Hepatocyte (in vitro differentiated cells): ENCODE measurements around the gene STK24. TPM values are rescaled to one million over a fixed set of nuclear protein-coding genes. Genes with fewer than 3 reads are reported as not detected.

ENCODE experiments used
- DNase-seq: peaks from one replicate; pipeline ENCODE4 v3.0.0-alpha.2; 2016; ENCODE audit warnings: low spot score
- H2AFZ ChIP-seq: fragments of 200-600 bp; sonication (generic); 2 replicates; pipeline ENCODE4 v1.6.0; 2016; ENCODE audit warnings: antibody characterized with exemption, mild to moderate bottlenecking
- H3K27ac ChIP-seq: fragments of 200-600 bp; sonication (generic); 2 replicates; pipeline ENCODE4 v1.5.1; 2016; ENCODE audit warnings: mild to moderate bottlenecking
- H3K27me3 ChIP-seq: fragments of 200-600 bp; sonication (generic); 2 replicates; pipeline ENCODE4 v1.6.1; 2016
- H3K36me3 ChIP-seq: fragments of 200-600 bp; sonication (generic); replicated peaks from 2 replicates; pipeline ENCODE4 v1.5.1; 2016; ENCODE audit warnings: low read depth; ENCODE audit not compliant: insufficient read depth
- H3K4me1 ChIP-seq: fragments of 200-600 bp; sonication (generic); 2 replicates; pipeline ENCODE4 v1.5.1; 2016; ENCODE audit warnings: mild to moderate bottlenecking, moderate library complexity; ENCODE audit not compliant: insufficient read depth
- H3K4me2 ChIP-seq: fragments of 200-600 bp; sonication (generic); 2 replicates; pipeline ENCODE4 v1.6.0; 2016
- H3K4me3 ChIP-seq: fragments of 200-600 bp; sonication (generic); 2 replicates; pipeline ENCODE4 v1.5.1; 2016; ENCODE audit warnings: mild to moderate bottlenecking
- H3K79me2 ChIP-seq: fragments of 200-600 bp; sonication (generic); 2 replicates; pipeline ENCODE4 v1.6.0; 2017; ENCODE audit warnings: mild to moderate bottlenecking
- H3K9me2 ChIP-seq: fragments of 200-600 bp; sonication (generic); replicated peaks from 2 replicates; pipeline ENCODE4 v1.6.0; 2017; ENCODE audit warnings: mild to moderate bottlenecking; ENCODE audit not compliant: insufficient read depth
- H3K9me3 ChIP-seq: fragments of 200-600 bp; sonication (generic); 2 replicates; pipeline ENCODE4 v1.5.1; 2016; ENCODE audit warnings: low read depth, mild to moderate bottlenecking
- H4K20me1 ChIP-seq: fragments of 200-600 bp; sonication (generic); 2 replicates; pipeline ENCODE4 v1.6.0; 2016; ENCODE audit warnings: mild to moderate bottlenecking; ENCODE audit not compliant: insufficient read depth, poor library complexity, severe bottlenecking
- EZH2 ChIP-seq: fragments of 200-600 bp; sonication (generic); IDR thresholded peaks from 2 replicates; pipeline ENCODE4 v1.6.1; 2016; ENCODE audit warnings: antibody characterized with exemption, mild to moderate bottlenecking, borderline replicate concordance
- EZH2phosphoT487 ChIP-seq: fragments of 200-600 bp; sonication (generic); IDR thresholded peaks from one replicate; pipeline ENCODE4 v1.6.1; 2018; ENCODE audit warnings: antibody characterized with exemption, mild to moderate bottlenecking, low read depth, moderate library complexity; ENCODE audit not compliant: unreplicated experiment, severe bottlenecking
- WGBS: methylation state at CpG from one replicate; pipeline ENCODE4 v1.1.6; 2016; ENCODE audit warnings: low lambda C conversion rate; ENCODE audit errors: missing lambda C conversion rate; 5-methylcytosine and 5-hydroxymethylcytosine counted together
- polyA plus RNA-seq: library from polyadenylated mRNA; unstranded; fragments of >200 nt; fragmentation: Nextera tagmentation; extraction: Ambion mirVana; gene quantifications from 2 replicates; pipeline ENCODE4 v1.2.1, GENCODE V29; 2016
- total RNA-seq: library from RNA; depleted of rRNA; stranded (reverse); fragments of >200 nt; gene quantifications from 2 replicates; pipeline ENCODE4 v1.2.3, GENCODE V29; 2014
- TF ChIP-seq, protein P1 (sequence below): fragments of 200-600 bp; sonication (generic); IDR thresholded peaks from 2 replicates; pipeline ENCODE4 v1.5.1; 2016; ENCODE audit warnings: antibody characterized with exemption, mild to moderate bottlenecking; ENCODE audit not compliant: poor library complexity

STK24 gene
- total and polyA plus RNA-seq, 2 experiments from 2014 or later: 71.2 to 74.4 TPM

GRCh38 chr13:98521461-98522247 lies 55.3 kb downstream of the STK24 start:
- H3K79me2 ChIP-seq: peaks cover 98% of the 10 kb centered on the region
- H3K27ac ChIP-seq: no peak overlapping the region
- no peaks in the 10 kb centered on the region for H3K9me2 ChIP-seq
- H3K4me2 ChIP-seq: no peak overlapping the region
- TF ChIP-seq EZH2phosphoT487 (no peak), EZH2 (no peak)
- TF ChIP-seq, protein P1, sequence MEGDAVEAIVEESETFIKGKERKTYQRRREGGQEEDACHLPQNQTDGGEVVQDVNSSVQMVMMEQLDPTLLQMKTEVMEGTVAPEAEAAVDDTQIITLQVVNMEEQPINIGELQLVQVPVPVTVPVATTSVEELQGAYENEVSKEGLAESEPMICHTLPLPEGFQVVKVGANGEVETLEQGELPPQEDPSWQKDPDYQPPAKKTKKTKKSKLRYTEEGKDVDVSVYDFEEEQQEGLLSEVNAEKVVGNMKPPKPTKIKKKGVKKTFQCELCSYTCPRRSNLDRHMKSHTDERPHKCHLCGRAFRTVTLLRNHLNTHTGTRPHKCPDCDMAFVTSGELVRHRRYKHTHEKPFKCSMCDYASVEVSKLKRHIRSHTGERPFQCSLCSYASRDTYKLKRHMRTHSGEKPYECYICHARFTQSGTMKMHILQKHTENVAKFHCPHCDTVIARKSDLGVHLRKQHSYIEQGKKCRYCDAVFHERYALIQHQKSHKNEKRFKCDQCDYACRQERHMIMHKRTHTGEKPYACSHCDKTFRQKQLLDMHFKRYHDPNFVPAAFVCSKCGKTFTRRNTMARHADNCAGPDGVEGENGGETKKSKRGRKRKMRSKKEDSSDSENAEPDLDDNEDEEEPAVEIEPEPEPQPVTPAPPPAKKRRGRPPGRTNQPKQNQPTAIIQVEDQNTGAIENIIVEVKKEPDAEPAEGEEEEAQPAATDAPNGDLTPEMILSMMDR: no peak
- no peaks in the 10 kb centered on the region for H3K9me3 ChIP-seq
- DNase-seq: no peak
- H2AFZ ChIP-seq: no peak overlapping the region
- peaks cover 79% of the 10 kb centered on the region for H4K20me1 ChIP-seq
- H3K4me3 ChIP-seq: no peak overlapping the region
- WGBS: 91% methylated on average over 20 of the region's 20 CpGs
- H3K36me3 ChIP-seq: no peaks in the 10 kb centered on the region
- H3K4me1 ChIP-seq: peaks cover 5% of the 10 kb centered on the region
- H3K27me3 ChIP-seq: no peaks in the 10 kb centered on the region

DNA sequence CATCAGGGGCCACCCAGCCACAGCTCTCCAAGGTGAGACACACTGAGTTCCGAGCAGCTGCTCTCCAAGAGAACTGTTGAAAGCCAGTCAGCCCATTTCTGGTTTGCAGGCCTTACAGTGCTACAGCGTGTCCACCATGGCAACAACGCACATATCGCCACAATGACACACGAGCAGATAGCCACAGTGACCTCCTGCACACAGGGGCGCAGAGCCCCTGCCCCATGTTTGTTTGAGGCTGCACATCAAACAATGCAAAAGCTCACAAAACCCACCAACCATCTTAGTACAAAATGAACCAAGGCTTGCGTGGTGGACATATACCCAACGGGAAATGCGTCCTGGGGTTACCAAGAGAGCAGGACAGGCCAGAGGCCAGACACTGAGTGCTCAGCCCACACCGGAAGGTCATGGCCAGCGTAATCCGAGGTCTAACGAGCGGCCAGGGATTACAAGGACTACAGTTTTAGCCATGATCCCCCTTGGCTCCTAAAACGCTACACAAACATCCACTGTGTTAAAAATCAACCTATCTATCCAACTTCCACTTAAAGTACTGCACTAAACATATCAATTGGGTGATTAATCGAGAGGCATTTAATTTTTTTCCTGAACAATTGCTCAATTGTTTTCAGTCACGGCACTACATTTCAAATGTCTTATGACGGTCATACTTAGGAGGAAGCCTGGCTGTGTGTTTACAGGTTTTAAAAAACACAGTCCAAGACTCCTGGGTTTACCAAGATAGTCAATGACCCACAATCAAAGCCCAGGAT lies 56.0 kb downstream of the STK24 start:
- TF ChIP-seq, protein P1: no peak
- no peak for TF ChIP-seq EZH2
- TF ChIP-seq EZH2phosphoT487: no peak
- H3K9me3 ChIP-seq: no peaks in the 10 kb centered on the region
- H3K36me3 ChIP-seq: no peaks in the 10 kb centered on the region
- peaks cover 71% of the 10 kb centered on the region for H4K20me1 ChIP-seq
- peaks cover 5% of the 10 kb centered on the region for H3K4me1 ChIP-seq
- DNase-seq: no peak
- H2AFZ ChIP-seq: no peak overlapping the region
- no peak overlapping the region for H3K27ac ChIP-seq
- WGBS: 93% methylated on average over 18 of the region's 18 CpGs
- H3K4me2 ChIP-seq: no peak overlapping the region
- no peak overlapping the region for H3K4me3 ChIP-seq
- no peaks in the 10 kb centered on the region for H3K9me2 ChIP-seq
- no peaks in the 10 kb centered on the region for H3K27me3 ChIP-seq
- H3K79me2 ChIP-seq: peaks cover 98% of the 10 kb centered on the region

DNA sequence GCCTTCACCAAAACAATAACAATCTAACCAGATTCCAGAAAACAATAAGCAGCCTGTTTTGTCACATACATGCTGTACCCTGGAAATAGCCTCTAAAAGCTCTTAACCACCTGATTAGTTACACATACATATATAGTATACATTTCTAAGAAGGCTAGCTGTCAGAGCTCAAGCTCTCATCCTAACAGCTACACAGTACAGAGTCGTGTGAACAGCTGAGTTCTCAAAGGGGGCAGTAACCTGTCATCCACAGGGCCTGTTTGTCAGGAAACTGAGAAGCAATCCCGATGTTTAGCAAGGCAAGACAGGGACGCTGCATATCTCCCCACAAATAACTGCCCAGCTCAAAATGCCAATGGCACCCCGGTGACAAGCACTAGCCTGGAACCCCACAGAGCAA lies 56.9 kb downstream of the STK24 start:
- Histone ChIP-seq H3K27me3 (no peaks in the 10 kb centered on the region), H3K4me2 (no peak overlapping the region), H3K4me3 (no peak overlapping the region), H4K20me1 (peaks cover 62% of the 10 kb centered on the region), H3K27ac (no peak overlapping the region), H3K9me2 (no peaks in the 10 kb centered on the region), H3K79me2 (peaks cover 98% of the 10 kb centered on the region), H3K4me1 (peaks cover 5% of the 10 kb centered on the region), H2AFZ (no peak overlapping the region), H3K9me3 (no peaks in the 10 kb centered on the region), H3K36me3 (no peaks in the 10 kb centered on the region)
- 66% methylated on average over 4 of the region's 4 CpGs for WGBS
- no peak for TF ChIP-seq EZH2
- no peak for TF ChIP-seq EZH2phosphoT487
- TF ChIP-seq, protein P1: no peak
- no peak for DNase-seq
